Fibroblast of skin of back (primary cell): ENCODE data around the gene SH3BP4.

Experiments used
- DNase-seq: peaks from one replicate; pipeline ENCODE4 v3.0.0-alpha.2; 2013

The SH3BP4 gene

GRCh38 chr2:234983011-234983726, 31.4 kb downstream of the SH3BP4 start:
- no peak for DNase-seq

- DNase-seq: no peak
These were observed 33.9 kb downstream of the SH3BP4 start for GRCh38 chr2:234985608-234986245.

- no peak for DNase-seq
These were observed 34.6 kb downstream of the SH3BP4 start for GRCh38 chr2:234986390-234986789.

GRCh38 chr2:234986876-234987720, 35.3 kb downstream of the SH3BP4 start:
- DNase-seq: no peak

GRCh38 chr2:234987754-234988153, 35.9 kb downstream of the SH3BP4 start:
- no peak for DNase-seq

GRCh38 chr2:234988491-234988890, 36.7 kb downstream of the SH3BP4 start:
- DNase-seq: no peak

- no peak for DNase-seq
These were observed 37.4 kb downstream of the SH3BP4 start for GRCh38 chr2:234989183-234989701.

- no peak for DNase-seq
These were observed 38.5 kb downstream of the SH3BP4 start for GRCh38 chr2:234990300-234990699.

- peak; percentile 48 for DNase-seq
These were observed 39.5 kb downstream of the SH3BP4 start for GRCh38 chr2:234991290-234991689.

- no peak for DNase-seq
These were observed 40.0 kb downstream of the SH3BP4 start for GRCh38 chr2:234991793-234992192.

- no peak for DNase-seq
These were observed 40.4 kb downstream of the SH3BP4 start for GRCh38 chr2:234992196-234992595.

GRCh38 chr2:234992624-234993349, 41.0 kb downstream of the SH3BP4 start:
- DNase-seq: no peak

GRCh38 chr2:234993541-234993981, 41.7 kb downstream of the SH3BP4 start:
- DNase-seq: no peak

- DNase-seq: peak; percentile 53
These were observed 42.9 kb downstream of the SH3BP4 start for GRCh38 chr2:234994438-234995321.

GRCh38 chr2:234995332-234996068, 43.7 kb downstream of the SH3BP4 start:
- DNase-seq: no peak

GRCh38 chr2:234996069-234996940, 44.5 kb downstream of the SH3BP4 start:
- peak; percentile 98 for DNase-seq

GRCh38 chr2:234996941-234997270, 45.1 kb downstream of the SH3BP4 start:
- no peak for DNase-seq

- DNase-seq: no peak
These were observed 45.6 kb downstream of the SH3BP4 start for GRCh38 chr2:234997389-234997788.

- no peak for DNase-seq
These were observed 46.8 kb downstream of the SH3BP4 start for GRCh38 chr2:234998404-234999211.
